ENCODE measurements around the gene LHX2.

Gene LHX2

GRCh38 chr9:124014211-124014955, 2.8 kb downstream of the LHX2 start:
- DNase-seq: no peak

DNA sequence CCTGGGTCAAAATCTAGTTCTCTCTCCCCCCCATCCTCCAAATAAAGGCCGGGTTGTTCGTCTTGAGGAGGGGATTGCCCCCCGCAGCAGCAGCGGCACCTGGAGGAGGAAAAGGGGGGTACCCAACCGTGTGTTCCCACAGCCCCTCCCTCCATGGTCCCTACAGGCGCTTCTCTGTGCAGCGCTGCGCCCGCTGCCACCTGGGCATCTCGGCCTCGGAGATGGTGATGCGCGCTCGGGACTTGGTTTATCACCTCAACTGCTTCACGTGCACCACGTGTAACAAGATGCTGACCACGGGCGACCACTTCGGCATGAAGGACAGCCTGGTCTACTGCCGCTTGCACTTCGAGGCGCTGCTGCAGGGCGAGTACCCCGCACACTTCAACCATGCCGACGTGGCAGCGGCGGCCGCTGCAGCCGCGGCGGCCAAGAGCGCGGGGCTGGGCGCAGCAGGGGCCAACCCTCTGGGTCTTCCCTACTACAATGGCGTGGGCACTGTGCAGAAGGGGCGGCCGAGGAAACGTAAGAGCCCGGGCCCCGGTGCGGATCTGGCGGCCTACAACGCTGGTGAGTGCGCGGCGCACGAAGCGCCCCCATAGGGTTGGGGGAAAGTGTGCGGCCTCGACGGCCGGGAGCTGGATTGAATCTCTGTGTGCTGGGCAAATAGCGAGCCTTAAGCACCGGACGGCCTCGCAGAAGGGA, 3.5 kb downstream of the LHX2 start:
- DNase-seq: no peak

DNA sequence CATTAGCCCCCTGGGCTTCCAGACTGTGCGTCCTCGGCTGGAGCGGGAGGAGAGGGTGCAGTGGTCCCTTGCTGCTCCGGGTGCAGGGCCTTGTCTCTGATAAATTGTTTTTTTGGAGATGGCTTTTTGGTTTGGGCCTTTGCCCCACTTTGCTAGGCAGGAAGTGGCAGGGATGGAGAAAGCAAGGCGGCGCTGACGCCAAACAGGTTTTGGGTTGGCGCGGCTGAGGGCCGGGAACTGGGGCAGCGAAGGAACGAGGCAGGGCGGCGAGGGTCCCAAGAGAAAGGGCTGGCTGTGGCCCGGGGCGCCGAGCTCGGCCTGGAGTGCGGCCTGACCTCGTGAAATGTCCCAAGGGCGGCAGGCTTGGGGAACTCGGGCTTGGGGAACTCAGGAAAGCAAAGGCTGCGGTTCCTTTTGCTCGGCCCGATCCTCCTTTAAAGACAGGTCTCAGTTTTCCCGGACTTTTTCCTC, 4.1 kb downstream of the LHX2 start:
- no peak for DNase-seq

DNA sequence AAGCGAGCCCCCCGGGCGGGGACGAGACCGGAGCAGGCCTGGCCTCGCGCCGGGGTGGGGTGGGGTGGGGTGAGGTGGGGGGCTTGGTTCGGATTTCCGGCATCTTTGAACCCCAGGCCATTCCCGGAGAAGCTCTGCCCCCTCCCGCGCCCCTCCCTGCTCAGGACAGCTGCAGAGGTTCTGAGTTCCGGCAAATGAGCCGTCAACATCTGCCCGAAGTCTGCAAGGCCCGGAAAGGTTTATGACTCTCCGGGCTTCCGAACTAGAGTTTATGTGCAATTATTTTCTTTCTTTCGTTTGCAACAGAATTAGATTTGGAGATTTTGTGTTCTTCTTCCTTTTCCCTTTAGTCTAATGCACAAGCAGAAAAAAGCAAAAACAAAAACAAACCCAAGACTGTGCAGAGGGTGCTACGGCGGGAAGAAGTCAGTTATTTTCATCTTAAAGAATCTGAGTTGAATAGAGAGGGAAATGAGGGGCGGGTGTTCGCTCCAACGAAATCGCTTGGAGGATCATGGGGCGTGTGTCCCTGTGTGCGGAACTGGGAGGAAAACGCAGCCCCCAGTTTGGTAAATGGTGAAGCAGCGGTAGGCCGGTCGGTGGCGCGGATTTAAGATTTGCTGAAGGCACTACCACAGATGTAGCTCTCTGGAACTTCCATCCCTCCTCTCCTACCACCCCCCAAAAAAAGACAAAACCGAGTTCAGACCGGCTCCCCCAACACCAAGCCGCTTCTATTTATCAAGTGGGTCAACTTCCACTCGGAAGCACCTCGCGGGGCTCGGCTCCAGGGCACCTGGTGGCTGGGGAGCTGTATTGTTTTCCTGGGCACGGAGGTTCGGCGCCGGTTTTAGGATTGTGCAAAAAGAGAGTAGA, 4.8 kb downstream of the LHX2 start:
- no peak for DNase-seq

DNA sequence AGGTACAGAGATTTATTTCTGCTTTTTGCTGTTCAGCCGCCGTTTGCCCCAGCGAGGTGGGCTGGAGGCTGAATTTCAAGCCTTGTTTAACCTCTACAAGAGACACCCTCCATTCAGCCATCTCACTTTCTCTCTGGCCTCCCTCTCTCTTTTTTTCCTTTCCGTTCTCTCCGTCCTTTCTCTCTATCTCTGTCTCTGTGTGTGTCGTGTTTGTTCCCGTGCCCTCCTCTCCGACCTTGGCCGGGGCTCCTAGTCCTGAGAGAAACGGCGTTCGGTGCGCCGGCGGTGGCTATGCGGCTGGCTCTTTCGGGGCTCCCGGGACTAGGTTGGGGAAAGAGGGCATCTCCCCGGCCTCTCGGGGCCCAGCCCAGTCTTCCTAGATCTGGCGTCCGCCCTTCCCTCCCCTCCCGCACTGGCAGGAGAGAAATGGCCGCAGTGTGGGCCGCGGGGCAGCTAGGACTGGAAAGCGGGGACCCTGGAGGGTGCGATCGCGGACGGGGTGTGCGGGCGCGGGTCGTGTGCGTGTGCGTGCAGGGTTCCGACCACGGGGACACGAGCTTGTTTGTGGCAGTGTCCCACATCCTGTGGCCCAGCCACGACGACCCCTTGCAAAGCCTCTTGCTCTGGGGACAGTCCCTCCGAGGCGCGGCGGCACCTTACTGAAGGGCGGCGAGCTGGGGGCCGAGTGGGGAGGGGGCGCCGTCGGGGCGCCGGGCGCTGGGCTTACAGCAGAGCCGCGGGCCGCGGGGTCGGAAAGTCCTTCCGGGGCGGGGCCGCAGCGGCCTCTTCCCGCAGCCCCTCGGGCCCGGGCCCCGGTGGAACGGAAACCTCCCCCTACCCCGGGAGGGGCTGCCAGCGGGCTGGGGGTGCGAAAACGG, 5.7 kb downstream of the LHX2 start:
- DNase-seq: no peak

GRCh38 chr9:124017929-124018729, 6.6 kb downstream of the LHX2 start:
- DNase-seq: no peak

DNA sequence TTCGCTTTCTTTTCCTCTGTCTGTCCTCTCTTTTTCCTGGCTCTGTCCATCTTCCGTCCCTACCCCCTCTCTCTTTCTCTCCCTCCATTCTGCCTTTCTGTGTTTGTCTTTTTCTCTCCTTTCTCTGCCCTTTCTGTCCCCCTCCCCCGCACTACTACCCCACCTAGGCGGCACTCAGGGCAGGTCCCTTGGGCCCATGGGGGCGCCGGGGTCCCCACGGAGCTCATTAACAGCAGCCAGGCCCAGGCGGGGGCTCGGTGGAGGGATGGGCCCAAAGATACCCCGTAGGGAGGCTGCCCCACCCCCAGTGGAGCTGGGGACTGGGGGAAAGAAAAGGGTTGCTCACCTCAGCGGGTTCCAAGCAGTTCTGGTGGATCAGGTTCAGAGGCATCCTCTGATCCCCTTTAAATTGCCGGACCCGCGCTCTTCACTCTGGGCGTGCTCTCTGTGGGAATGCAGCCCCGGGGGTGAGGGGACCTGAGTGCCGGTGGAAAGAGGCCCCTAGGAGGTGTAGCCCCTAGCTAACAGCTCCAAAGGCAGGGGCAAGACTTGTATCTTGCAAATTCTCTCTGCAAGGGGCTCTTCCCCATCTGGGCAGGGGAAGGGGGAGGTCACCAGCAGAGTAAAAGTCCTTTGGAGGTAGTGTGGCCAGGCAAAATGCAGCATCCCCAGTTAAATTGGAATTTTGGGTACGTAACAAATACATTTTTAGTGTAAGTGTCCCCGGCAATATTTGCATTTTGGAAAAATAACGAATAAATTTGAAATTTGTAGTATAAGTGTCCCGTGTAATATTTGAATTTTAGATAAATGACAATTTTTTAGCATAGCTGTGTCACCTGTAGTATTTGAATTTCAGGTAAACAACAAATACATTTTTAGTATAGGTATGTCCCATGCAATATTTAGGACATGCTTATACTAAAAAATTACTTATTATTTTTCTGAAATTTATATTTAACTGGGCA, 7.4 kb downstream of the LHX2 start:
- no peak for DNase-seq

GRCh38 chr9:124019771-124020519, 8.4 kb downstream of the LHX2 start:
- no peak for DNase-seq

- no peak for DNase-seq
Measured at GRCh38 chr9:124020520-124021384, 9.2 kb downstream of the LHX2 start.

- DNase-seq: no peak
Measured at GRCh38 chr9:124021385-124021769, 9.8 kb downstream of the LHX2 start.

- no peak for DNase-seq
Measured at GRCh38 chr9:124022201-124023121, 10.9 kb downstream of the LHX2 start.

DNA sequence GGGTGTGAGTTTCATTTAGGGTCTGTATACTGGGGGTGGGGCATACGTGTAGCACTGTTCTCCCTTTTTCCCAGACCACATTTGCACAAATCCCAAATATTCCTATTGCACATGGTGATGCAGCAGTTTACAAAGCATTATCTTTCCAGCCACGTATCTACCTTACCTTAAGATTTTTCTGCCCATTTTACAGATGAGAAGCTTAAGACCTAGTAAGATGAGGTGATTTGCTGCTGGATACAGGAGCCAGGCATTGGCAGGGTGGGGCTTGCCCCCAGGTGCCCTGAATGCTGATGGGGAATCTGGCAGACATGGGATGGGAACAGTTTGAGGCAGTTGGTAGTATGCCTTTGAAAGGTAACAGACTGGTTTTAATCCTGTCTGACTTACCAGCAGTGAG, 12.5 kb downstream of the LHX2 start:
- DNase-seq: no peak

GRCh38 chr9:124029617-124030016, 18.0 kb downstream of the LHX2 start:
- no peak for DNase-seq

DNA sequence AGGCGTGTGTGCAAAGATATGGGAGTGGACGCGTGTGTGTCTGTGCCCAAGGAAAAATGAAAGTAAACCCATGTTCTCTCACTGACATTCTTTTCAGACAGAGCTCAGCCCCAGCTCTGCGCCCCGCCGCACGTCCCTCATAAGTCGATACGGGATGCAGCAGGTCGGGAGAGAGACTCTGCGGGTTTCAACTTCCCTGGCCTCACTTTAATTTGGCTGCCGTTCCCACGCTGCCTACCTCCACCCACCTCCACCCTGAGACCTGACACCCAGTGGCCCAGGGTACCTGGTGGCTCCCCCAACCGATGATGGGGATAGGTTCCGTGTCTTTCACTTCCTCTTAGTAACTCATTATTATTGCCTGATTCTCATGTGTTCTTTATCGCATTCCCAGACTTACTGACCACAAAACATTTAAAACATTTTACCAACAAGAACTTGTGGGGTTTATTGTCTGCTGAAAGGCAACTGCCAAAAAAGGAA, 19.4 kb downstream of the LHX2 start:
- no peak for DNase-seq

- DNase-seq: no peak
Measured at GRCh38 chr9:124032247-124032646, 20.7 kb downstream of the LHX2 start.

- DNase-seq: no peak
Measured at GRCh38 chr9:124033348-124033747, 21.8 kb downstream of the LHX2 start.

- no peak for DNase-seq
Measured at GRCh38 chr9:124033967-124034366, 22.4 kb downstream of the LHX2 start.

Data from NCI-H524 treated with DMSO at 0.1 percent for 48 hours (cell line).